Glomerular visceral epithelial cell (primary cell): ENCODE data around the gene ZNF362.
A peak's percentile ranks its signal among the peaks of the same experiment; 100 is the strongest.

ENCODE experiments used
- DNase-seq: peaks from one replicate; pipeline ENCODE4 v3.0.0-alpha.2; 2016; ENCODE audit errors: extremely low spot score

The ZNF362 gene

GRCh38 chr1:33244143-33244808 is 12.0 kb upstream of the ZNF362 start:
- DNase-seq: no peak

- no peak for DNase-seq
Measured at GRCh38 chr1:33244809-33245186, 11.5 kb upstream of the ZNF362 start.

- DNase-seq: no peak
Measured at GRCh38 chr1:33246171-33246570, 10.1 kb upstream of the ZNF362 start.

GRCh38 chr1:33247545-33247944 is 8.7 kb upstream of the ZNF362 start:
- no peak for DNase-seq

- DNase-seq: no peak
Measured at GRCh38 chr1:33248244-33248643, 8.0 kb upstream of the ZNF362 start.

- DNase-seq: no peak
Measured at GRCh38 chr1:33249422-33249821, 6.9 kb upstream of the ZNF362 start.

GRCh38 chr1:33250217-33250616 is 6.1 kb upstream of the ZNF362 start:
- no peak for DNase-seq

GRCh38 chr1:33250724-33251123 is 5.6 kb upstream of the ZNF362 start:
- DNase-seq: no peak

GRCh38 chr1:33254491-33254890 is 1.8 kb upstream of the ZNF362 start:
- no peak for DNase-seq

GRCh38 chr1:33255347-33256220 is 708 bp upstream of the ZNF362 start:
- DNase-seq: peak; percentile 35

- no peak for DNase-seq
Measured at GRCh38 chr1:33256221-33256470, 146 bp upstream of the ZNF362 start.

GRCh38 chr1:33257207-33257771 is 997 bp downstream of the ZNF362 start:
- no peak for DNase-seq

GRCh38 chr1:33257772-33258712 is 1.8 kb downstream of the ZNF362 start:
- no peak for DNase-seq

GRCh38 chr1:33258788-33259274 is 2.5 kb downstream of the ZNF362 start:
- DNase-seq: no peak

GRCh38 chr1:33259879-33260278 is 3.6 kb downstream of the ZNF362 start:
- DNase-seq: no peak

GRCh38 chr1:33260439-33260838 is 4.1 kb downstream of the ZNF362 start:
- no peak for DNase-seq

GRCh38 chr1:33261344-33261743 is 5.1 kb downstream of the ZNF362 start:
- DNase-seq: no peak

GRCh38 chr1:33263890-33264504 is 7.7 kb downstream of the ZNF362 start:
- no peak for DNase-seq

GRCh38 chr1:33265780-33266605 is 9.7 kb downstream of the ZNF362 start:
- DNase-seq: no peak

GRCh38 chr1:33266766-33267165 is 10.5 kb downstream of the ZNF362 start:
- DNase-seq: no peak
